GM12864 (cell line): ENCODE data around the gene CRAT.

Source experiments
- DNase-seq: peaks from one replicate; pipeline ENCODE4 v3.0.0-alpha.2; 2011; ENCODE audit warnings: low read depth
- H3K4me3 ChIP-seq: 2 replicates; pipeline ENCODE4 v1.5.1; 2011; ENCODE audit warnings: mild to moderate bottlenecking, low read depth, low read length, control low read depth
- TF ChIP-seq, protein P1 (sequence below): IDR thresholded peaks from 2 replicates; pipeline ENCODE4 v1.5.1; 2011; ENCODE audit warnings: low read depth, mild to moderate bottlenecking, moderate library complexity, low read length, control low read depth, inconsistent platforms; ENCODE audit errors: missing control alignments

CRAT gene

DNA sequence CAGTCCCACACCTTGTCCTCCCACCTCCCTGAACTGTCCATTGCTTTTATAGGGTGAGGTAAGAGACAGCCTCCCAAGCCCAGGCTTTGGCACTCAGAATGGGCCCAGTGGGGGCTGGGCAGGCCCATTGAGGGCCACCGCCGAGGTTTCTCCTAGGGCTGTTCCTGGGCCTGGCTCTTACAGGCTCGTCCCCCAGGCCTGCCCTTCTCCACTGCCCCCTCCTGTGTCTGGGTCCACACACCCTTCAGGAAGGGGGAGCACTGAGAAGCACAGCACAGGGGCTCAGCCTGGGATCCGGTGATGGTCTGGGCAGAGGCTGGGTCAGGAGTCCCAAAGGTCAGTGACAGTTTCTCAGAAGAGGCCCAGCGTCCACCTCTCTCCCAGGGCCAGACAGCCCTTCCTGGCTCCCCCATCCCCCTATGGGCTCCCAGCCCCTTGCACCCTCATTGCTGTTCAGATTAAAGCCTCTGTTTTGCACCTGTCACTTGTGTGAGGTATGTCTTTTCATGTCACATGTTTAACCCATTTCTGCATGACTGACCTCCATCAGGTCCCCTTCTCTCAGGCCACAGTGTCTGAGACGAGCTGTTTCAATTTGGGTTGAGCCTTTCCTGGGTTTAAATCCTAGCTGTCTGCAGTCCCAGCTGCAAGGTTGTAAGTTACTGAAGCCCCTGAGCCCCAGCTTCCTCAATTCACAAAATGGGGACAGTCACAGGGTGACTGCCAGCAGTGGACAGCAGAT is 38.0 kb upstream of the CRAT start:
- TF ChIP-seq, protein P1, sequence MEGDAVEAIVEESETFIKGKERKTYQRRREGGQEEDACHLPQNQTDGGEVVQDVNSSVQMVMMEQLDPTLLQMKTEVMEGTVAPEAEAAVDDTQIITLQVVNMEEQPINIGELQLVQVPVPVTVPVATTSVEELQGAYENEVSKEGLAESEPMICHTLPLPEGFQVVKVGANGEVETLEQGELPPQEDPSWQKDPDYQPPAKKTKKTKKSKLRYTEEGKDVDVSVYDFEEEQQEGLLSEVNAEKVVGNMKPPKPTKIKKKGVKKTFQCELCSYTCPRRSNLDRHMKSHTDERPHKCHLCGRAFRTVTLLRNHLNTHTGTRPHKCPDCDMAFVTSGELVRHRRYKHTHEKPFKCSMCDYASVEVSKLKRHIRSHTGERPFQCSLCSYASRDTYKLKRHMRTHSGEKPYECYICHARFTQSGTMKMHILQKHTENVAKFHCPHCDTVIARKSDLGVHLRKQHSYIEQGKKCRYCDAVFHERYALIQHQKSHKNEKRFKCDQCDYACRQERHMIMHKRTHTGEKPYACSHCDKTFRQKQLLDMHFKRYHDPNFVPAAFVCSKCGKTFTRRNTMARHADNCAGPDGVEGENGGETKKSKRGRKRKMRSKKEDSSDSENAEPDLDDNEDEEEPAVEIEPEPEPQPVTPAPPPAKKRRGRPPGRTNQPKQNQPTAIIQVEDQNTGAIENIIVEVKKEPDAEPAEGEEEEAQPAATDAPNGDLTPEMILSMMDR = no peak
- DNase-seq = no peak
- H3K4me3 ChIP-seq = no peak overlapping the region

DNA sequence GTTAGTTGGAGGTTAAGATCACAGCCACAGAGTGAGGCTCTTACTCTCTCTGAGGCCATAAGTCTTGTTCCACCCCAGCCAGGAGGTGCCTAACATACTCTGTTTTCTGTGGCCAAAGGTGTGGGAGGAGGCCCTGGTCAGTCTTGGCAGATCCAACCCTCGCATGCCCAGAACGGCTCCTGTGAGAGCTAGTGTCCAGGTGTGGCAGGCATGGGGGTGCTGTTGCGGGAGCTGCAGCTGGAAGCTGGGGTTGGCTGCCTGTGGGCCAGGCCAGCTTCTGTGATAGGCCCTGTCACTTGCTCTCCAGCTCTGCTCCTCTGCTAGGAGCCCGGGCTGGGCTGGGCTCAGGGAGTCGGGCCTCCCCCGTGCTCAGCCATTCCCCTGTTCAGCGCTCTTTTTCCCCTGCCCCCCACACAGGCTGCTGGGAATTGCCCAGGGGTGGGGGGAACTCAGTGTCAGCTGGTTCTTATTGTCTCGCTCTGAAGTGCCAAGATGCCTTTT is 35.9 kb upstream of the CRAT start:
- TF ChIP-seq, protein P1 = no peak
- no peak for DNase-seq
- H3K4me3 ChIP-seq = no peak overlapping the region

DNA sequence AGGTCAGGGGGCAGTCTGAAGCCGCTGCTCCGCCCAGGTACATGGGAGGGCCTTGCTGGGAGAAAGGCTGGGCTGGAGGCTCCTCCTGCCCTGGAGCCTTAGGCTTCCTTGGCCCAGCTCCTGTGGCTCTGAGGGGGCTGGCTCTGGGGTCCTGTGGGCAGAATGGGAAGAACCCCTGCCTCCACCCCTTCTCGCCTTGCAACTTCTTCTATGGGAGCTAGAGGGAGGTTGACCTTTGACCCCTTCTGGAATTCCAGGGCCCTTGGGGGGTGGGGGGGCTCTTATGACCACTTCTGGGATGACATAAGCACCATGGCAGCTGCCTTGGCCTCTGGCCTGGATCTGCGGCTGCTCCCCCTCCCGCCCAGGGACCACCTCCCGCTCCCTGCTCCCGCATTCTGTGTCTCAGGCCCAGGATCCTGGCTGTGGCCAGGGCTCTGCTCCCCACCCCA is 35.3 kb upstream of the CRAT start:
- TF ChIP-seq, protein P1 = no peak
- no peak for DNase-seq
- H3K4me3 ChIP-seq = no peak overlapping the region

DNA sequence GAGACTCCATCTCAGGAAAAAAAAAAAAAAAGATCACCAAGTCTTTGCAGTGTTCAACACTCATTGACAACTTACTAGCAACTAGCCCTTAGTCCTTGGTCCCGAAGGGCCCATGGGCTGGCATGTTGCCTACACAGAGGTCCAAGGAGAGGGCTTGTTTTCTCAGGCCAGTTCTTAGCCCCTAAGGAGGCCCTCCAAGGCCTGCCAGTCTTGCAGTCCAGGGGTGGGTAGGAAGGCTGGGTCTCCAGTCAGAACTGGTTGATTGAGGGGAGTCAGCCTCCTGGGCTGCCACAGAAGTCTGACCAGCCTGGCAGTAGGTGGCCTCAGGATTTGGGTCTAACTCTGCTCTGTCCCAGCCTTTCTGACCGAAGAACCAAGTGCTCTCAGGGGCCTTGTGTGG is 34.7 kb upstream of the CRAT start:
- H3K4me3 ChIP-seq = no peak overlapping the region
- TF ChIP-seq, protein P1 = no peak
- DNase-seq = no peak

DNA sequence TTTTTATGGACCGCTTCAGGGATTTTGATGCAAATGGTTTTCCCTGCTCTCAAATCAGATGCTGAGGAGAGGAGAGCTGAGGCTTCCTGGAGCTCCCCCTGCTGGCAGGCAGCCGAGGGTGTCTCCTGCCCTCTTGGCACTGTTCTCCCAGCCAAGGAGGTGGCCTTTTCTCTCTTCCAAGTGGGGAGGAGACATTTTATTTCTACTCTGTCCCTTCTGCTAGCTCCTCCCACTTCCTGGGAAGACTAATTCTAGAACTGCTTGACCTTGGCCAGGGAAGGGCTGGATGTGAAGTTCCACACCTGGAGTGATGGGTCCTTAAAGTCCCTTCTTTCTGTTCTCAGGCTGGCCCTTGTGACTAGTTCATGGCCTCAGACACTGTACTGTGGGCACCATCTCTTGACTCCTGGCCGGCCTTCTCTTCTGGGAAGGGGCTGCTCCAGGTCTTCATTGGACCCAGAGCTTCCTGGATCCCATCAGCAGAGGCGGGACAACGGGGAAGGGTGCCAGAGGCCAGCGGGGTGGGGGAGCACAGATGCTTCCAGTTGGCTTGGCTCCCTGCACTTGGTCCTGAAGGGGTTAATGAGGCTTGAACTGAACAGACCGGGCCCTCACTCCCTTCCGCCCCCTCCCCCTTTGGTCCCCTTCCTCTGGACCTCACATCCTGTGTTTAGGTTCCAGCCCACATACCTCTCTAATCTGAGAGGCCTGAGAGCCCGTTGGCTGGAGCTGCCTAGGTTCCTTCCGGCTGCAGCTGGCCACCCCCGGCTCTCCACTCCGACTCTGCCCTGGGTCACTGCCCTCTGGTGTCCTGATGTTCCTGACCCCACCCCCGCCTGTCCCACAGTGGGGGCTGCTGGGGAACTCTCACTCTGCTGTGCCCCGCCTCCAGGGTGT is 32.7 kb upstream of the CRAT start:
- no peak for DNase-seq
- H3K4me3 ChIP-seq = no peak overlapping the region
- TF ChIP-seq, protein P1 = peak; percentile 100

GRCh38 chr9:129142138-129142935 is 31.7 kb upstream of the CRAT start:
- TF ChIP-seq, protein P1 = no peak
- DNase-seq = no peak
- H3K4me3 ChIP-seq = no peak overlapping the region
